K562 (cell line): ENCODE data around the gene HOXC5. TPM values are rescaled to one million over a fixed set of nuclear protein-coding genes. Genes with fewer than 3 reads are reported as not detected.
A peak's percentile ranks its signal among the peaks of the same experiment; 100 is the strongest.

ENCODE experiments used
- CEBPG ChIP-seq, 3 experiments: fragments of 200-800 bp in 1 of 3; sonication (Bioruptor generic) in 1 of 3; sonication (generic) in 1 of 3; formaldehyde crosslinking in 1 of 3; IDR thresholded peaks in 2 of 3; conservative IDR thresholded peaks in 1 of 3; 2 replicates each; pipeline versions ENCODE4 v1.6.1 to v1.8.0; 2016 to 2022; ENCODE audit warnings: missing compliant biosample characterization in 2 of 3, missing genetic modification characterization in 2 of 3, mild to moderate bottlenecking in 1 of 3, missing genetic modification reagents in 1 of 3
- CGGBP1 ChIP-seq: fragments of 250-450 bp; sonication (Bioruptor Pico); IDR thresholded peaks from 2 replicates; pipeline ENCODE4 v1.9.0; 2021; ENCODE audit warnings: mild to moderate bottlenecking
- MGA ChIP-seq: fragments of 450-650 bp; IDR thresholded peaks from 2 replicates; pipeline ENCODE4 v1.6.1; 2016; ENCODE audit warnings: mild to moderate bottlenecking, moderate library complexity
- NCOA6 ChIP-seq: fragments of 450-650 bp; IDR thresholded peaks from 2 replicates; pipeline ENCODE4 v1.6.1; 2017; ENCODE audit warnings: mild to moderate bottlenecking
- NR4A1 ChIP-seq, 2 experiments: fragments of 250-450 bp in 1 of 2; fragments of 450-650 bp in 1 of 2; sonication (Bioruptor Pico) in 1 of 2; IDR thresholded peaks; 2 replicates each; pipeline versions ENCODE4 v1.4.0 to v1.6.1; 2016 to 2020; ENCODE audit warnings: mild to moderate bottlenecking in 2 of 2, missing compliant biosample characterization in 1 of 2, missing genetic modification characterization in 1 of 2, moderate library complexity in 1 of 2
- SMAD1 ChIP-seq: fragments of 150-350 bp; IDR thresholded peaks from 2 replicates; pipeline ENCODE4 v1.6.1; 2014; ENCODE audit warnings: low read length, low read depth; ENCODE audit not compliant: partially characterized antibody
- SRSF3 ChIP-seq: fragments of 200-400 bp; formaldehyde crosslinking; IDR thresholded peaks from 2 replicates; pipeline ENCODE4 v1.6.1; 2016; ENCODE audit warnings: mild to moderate bottlenecking, low read length, moderate library complexity; ENCODE audit not compliant: insufficient read depth
- TEAD1 ChIP-seq, 2 experiments: fragments of 450-650 bp in 1 of 2; sonication (generic) in 1 of 2; formaldehyde crosslinking; IDR thresholded peaks; 2 replicates each; pipeline versions ENCODE4 v1.4.0 to v1.8.0; 2020 to 2022; ENCODE audit warnings: mild to moderate bottlenecking in 2 of 2, missing genetic modification reagents in 1 of 2
- ZNF740 ChIP-seq, 3 experiments: fragments of 200-800 bp in 1 of 3; sonication (Bioruptor generic) in 1 of 3; sonication (generic) in 1 of 3; formaldehyde crosslinking in 1 of 3; IDR thresholded peaks; 2 replicates each; pipeline versions ENCODE4 v1.6.1 to v1.8.0; 2016 to 2022; ENCODE audit warnings: mild to moderate bottlenecking in 2 of 3, missing compliant biosample characterization in 2 of 3, missing genetic modification characterization in 2 of 3, missing genetic modification reagents in 1 of 3
- ZNF79 ChIP-seq: fragments of 250-450 bp; sonication (Bioruptor Pico); IDR thresholded peaks from 2 replicates; pipeline ENCODE4 v1.4.0; 2020; ENCODE audit warnings: low read depth, mild to moderate bottlenecking, moderate library complexity
- polyA plus RNA-seq, 8 experiments: library from polyadenylated mRNA; depleted of rRNA in 4 of 8; stranded (reverse) in 5 of 8; unstranded in 3 of 8; fragments of >200 nt; fragmentation: Nextera tagmentation in 2 of 8; fragmentation: Illumina TruSeq in 1 of 8; extraction: Ambion mirVana in 2 of 8; extraction: Trizol in 1 of 8; gene quantifications; 2 replicates each; pipeline versions ENCODE4 v1.2.1 to v1.2.3, GENCODE V29; 2011 to 2014; ENCODE audit warnings: inconsistent platforms in 1 of 8, missing spikeins in 1 of 8
- total RNA-seq, 7 experiments: library from RNA; depleted of rRNA in 6 of 7; stranded (reverse); fragments of >200 nt in 6 of 7; fragmentation: Illumina TruSeq in 2 of 7; extraction: Trizol in 2 of 7; gene quantifications; 2 replicates each; pipeline versions ENCODE4 v1.2.1 to v1.2.3, GENCODE V29; 2011 to 2021; ENCODE audit warnings: low replicate concordance in 1 of 7

Gene HOXC5
- total and polyA plus RNA-seq, 9 of the 15 experiments (the other 6 are each of a cell fraction or from before 2014, with no cell fraction given): 0.10 to 0.44 (median 0.18) TPM; not detected in 4

- TF ChIP-seq CEBPG (CRISPR knock-in tag; IDR thresholded peaks at IDR 0.05) (0 out of 2 replicates have a peak, but pooled peaks have one; percentile 24), CEBPG (tag; conservative IDR thresholded peaks at IDR 0.05 in 1 of 2, IDR thresholded peaks at IDR 0.05 in 1 of 2) (no peak), CGGBP1 (CRISPR knock-in tag) (no peak), ZNF79 (no peak), MGA (peak; percentile 54; the same call in 1 of the 2 replicates), TEAD1 (CRISPR knock-in tag; IDR thresholded peaks at IDR 0.05) (peak; percentile 43 to 87; a peak in 2 of 4 replicates), SRSF3 (no peak), NCOA6 (no peak), ZNF740 (CRISPR knock-in tag; IDR thresholded peaks at IDR 0.05) (peak; percentile 91), ZNF740 (tag; IDR thresholded peaks at IDR 0.05) (peak in 1 of 2 experiments; percentile 90; a peak in 2 of 4 replicates), SMAD1 (no peak), NR4A1 (CRISPR knock-in tag; IDR thresholded peaks at IDR 0.05) (no peak), NR4A1 (tag; IDR thresholded peaks at IDR 0.05) (no peak)
These were observed 37.2 kb upstream of the HOXC5 start (continued) for GRCh38 chr12:53995378-53996239.
